ENCODE measurements around the gene CRADD. TPM values are rescaled to one million over a fixed set of nuclear protein-coding genes. Genes with fewer than 3 reads are reported as not detected.
"Not testable (repeated sequence)": the region's sequence is repeated elsewhere in the genome, so short reads cannot be mapped to it uniquely, and the experiment has no call there.

CRADD gene
- total and polyA plus RNA-seq, 2 donors (not counting 1 experiment from before 2014, with no cell fraction given) = 5.8 to 15.1 TPM

DNA sequence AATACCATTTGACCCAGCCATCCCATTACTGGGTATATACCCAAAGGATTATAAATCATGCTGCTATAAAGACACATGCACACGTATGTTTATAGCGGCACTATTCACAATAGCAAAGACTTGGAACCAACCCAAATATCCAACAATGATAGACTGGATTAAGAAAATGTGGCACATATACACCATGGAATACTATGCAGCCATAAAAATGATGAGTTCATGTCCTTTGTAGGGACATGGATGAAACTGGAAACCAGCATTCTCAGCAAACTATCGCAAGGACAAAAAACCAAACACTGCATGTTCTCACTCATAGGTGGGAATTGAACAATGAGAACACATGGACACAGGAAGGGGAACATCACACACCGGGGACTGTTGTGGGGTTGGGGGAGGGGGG lies 104.8 kb downstream of the CRADD start:
- H3K27ac Mint-ChIP-seq; H3K9ac ChIP-seq (ENCODE audit: low read length); DNase-seq; H3K79me2 ChIP-seq (ENCODE audit: control insufficient read depth, insufficient read depth, low read length); CTCF ChIA-PET; H3K36me3 ChIP-seq (replicated peaks in 1 of 2; ENCODE audit: control extremely low read depth in 1 of 2, control insufficient read depth in 1 of 2, extremely low read depth in 1 of 2, insufficient read depth in 2 of 2, low read length in 1 of 2); H3K4me3 ChIP-seq (ENCODE audit: control extremely low read depth in 1 of 5, extremely low read depth in 1 of 5, insufficient read depth in 1 of 5, low read depth in 2 of 5, low read length in 4 of 5); H3K4me1 ChIP-seq (ENCODE audit: control insufficient read depth in 2 of 2, insufficient read depth in 2 of 2, low read length in 2 of 2); H3K4me2 ChIP-seq (replicated peaks; ENCODE audit: low read depth, low read length, poor library complexity, severe bottlenecking); H3K9me3 Mint-ChIP-seq (ENCODE audit: insufficient read depth); POLR2A ChIA-PET; H3K27me3 ChIP-seq (replicated peaks in 1 of 4; ENCODE audit: control extremely low read depth in 1 of 4, control insufficient read depth in 3 of 4, insufficient read depth in 4 of 4, low read length in 3 of 4); H3K27me3 Mint-ChIP-seq; H2AFZ ChIP-seq (ENCODE audit: insufficient read depth, low read depth, low read length, poor library complexity, severe bottlenecking); intact Hi-C loops (cut with micrococcal nuclease); ATAC-seq (ENCODE audit: low read depth); H3K4me3 Mint-ChIP-seq; H4K20me1 ChIP-seq (ENCODE audit: control insufficient read depth, insufficient read depth, low read length, poor library complexity, severe bottlenecking); H3K9me3 ChIP-seq (ENCODE audit: control extremely low read depth in 1 of 3, control insufficient read depth in 2 of 3, insufficient read depth in 1 of 3, low read length in 2 of 3); H3K27ac ChIP-seq (ENCODE audit: low read length in 2 of 2): not testable (repeated sequence)
- WGBS (ENCODE audit: insufficient coverage) = no CpG with 5 or more reads among the region's 4 CpGs
- peaks cover 19% of the 10 kb centered on the region for H3K4me1 Mint-ChIP-seq

DNA sequence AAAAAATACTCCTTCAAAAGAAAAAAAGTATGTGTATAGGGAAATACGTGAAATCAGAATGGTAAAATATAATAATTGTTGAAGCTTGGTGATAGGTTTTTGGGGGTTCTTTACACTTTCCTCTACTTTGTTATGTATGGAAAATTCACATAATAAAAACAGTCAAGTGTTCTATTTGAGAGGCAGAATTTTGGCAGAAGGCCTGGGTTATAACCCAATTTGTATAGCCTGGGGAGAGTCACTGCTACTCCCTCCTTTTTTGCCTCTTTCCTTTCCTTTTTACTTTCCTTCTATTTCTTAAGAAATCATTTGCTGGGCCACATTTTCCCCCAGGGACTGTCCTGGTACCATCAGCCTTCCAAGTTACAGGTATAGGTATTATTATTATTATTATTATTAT lies 105.7 kb downstream of the CRADD start:
- H3K4me3 Mint-ChIP-seq = no peak overlapping the region
- Histone ChIP-seq H3K9ac (ENCODE audit: low read length) (no peak overlapping the region), H4K20me1 (ENCODE audit: control insufficient read depth, insufficient read depth, low read length, poor library complexity, severe bottlenecking) (no peaks in the 10 kb centered on the region), H3K36me3 (replicated peaks in 1 of 2; ENCODE audit: control extremely low read depth in 1 of 2, control insufficient read depth in 1 of 2, extremely low read depth in 1 of 2, insufficient read depth in 2 of 2, low read length in 1 of 2) (no peaks in the 10 kb centered on the region), H3K27ac (ENCODE audit: low read length in 2 of 2) (no peak overlapping the region), H3K4me2 (replicated peaks; ENCODE audit: low read depth, low read length, poor library complexity, severe bottlenecking) (no peak overlapping the region), H2AFZ (ENCODE audit: insufficient read depth, low read depth, low read length, poor library complexity, severe bottlenecking) (no peak overlapping the region), H3K9me3 (ENCODE audit: control extremely low read depth in 1 of 3, control insufficient read depth in 2 of 3, insufficient read depth in 1 of 3, low read length in 2 of 3) (no peaks in the 10 kb centered on the region), H3K27me3 (replicated peaks in 1 of 4; ENCODE audit: control extremely low read depth in 1 of 4, control insufficient read depth in 3 of 4, insufficient read depth in 4 of 4, low read length in 3 of 4) (no peaks in the 10 kb centered on the region), H3K4me3 (ENCODE audit: control extremely low read depth in 1 of 5, extremely low read depth in 1 of 5, insufficient read depth in 1 of 5, low read depth in 2 of 5, low read length in 4 of 5) (no peak overlapping the region), H3K4me1 (ENCODE audit: control insufficient read depth in 2 of 2, insufficient read depth in 2 of 2, low read length in 2 of 2) (no peaks in the 10 kb centered on the region), H3K79me2 (ENCODE audit: control insufficient read depth, insufficient read depth, low read length) (no peaks in the 10 kb centered on the region)
- ChIA-PET CTCF (no interaction called here), POLR2A (no interaction called here)
- no peak for TF ChIP-seq EZH2 (IDR thresholded peaks at IDR 0.05; ENCODE audit: borderline replicate concordance, insufficient read depth, low read depth, low read length, poor library complexity, severe bottlenecking)
- TF ChIP-seq, protein P1, sequence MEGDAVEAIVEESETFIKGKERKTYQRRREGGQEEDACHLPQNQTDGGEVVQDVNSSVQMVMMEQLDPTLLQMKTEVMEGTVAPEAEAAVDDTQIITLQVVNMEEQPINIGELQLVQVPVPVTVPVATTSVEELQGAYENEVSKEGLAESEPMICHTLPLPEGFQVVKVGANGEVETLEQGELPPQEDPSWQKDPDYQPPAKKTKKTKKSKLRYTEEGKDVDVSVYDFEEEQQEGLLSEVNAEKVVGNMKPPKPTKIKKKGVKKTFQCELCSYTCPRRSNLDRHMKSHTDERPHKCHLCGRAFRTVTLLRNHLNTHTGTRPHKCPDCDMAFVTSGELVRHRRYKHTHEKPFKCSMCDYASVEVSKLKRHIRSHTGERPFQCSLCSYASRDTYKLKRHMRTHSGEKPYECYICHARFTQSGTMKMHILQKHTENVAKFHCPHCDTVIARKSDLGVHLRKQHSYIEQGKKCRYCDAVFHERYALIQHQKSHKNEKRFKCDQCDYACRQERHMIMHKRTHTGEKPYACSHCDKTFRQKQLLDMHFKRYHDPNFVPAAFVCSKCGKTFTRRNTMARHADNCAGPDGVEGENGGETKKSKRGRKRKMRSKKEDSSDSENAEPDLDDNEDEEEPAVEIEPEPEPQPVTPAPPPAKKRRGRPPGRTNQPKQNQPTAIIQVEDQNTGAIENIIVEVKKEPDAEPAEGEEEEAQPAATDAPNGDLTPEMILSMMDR (IDR thresholded peaks at IDR 0.05) = no peak
- ATAC-seq (ENCODE audit: low read depth) (no peak), DNase-seq (no peak)
- H3K27ac Mint-ChIP-seq = no peak overlapping the region
- H3K27me3 Mint-ChIP-seq = no peaks in the 10 kb centered on the region
- WGBS (ENCODE audit: insufficient coverage) = no CpG with 5 or more reads among the region's 1 CpG
- H3K9me3 Mint-ChIP-seq (ENCODE audit: insufficient read depth) = peaks cover 3% of the 10 kb centered on the region
- peaks cover 16% of the 10 kb centered on the region for H3K4me1 Mint-ChIP-seq
- intact Hi-C loops (cut with micrococcal nuclease) = no loop called here
